ENCODE results near the gene FBXL13. TPM values are rescaled to one million over a fixed set of nuclear protein-coding genes. Genes with fewer than 3 reads are reported as not detected.
A peak's percentile ranks its signal among the peaks of the same experiment; 100 is the strongest.
"Not testable (repeated sequence)": the region's sequence is repeated elsewhere in the genome, so short reads cannot be mapped to it uniquely, and the experiment has no call there.

FBXL13 gene
- total and polyA plus RNA-seq, 2 donors from 2014 or later = 1.5 to 4.8 TPM

DNA sequence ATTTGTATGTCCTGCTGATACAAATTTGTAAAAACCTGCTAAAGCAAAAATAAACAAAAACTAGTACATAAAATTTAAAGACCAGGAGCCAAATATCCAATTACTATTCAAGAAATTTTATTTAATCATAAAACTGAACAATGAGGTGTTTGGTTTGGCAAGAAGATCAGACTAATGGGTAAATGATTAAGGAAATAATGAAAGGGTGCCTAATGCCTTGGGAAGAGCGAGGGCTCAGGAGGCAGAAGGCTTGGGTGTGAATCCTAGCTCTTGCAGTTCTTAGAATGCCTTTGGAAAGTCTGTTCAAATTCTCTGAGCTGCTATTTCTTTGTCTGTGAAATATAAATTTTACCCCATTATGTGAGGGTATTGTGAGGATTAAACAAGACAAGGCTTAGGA is 41.9 kb upstream of the FBXL13 start:
- TF ChIP-seq, protein P1, sequence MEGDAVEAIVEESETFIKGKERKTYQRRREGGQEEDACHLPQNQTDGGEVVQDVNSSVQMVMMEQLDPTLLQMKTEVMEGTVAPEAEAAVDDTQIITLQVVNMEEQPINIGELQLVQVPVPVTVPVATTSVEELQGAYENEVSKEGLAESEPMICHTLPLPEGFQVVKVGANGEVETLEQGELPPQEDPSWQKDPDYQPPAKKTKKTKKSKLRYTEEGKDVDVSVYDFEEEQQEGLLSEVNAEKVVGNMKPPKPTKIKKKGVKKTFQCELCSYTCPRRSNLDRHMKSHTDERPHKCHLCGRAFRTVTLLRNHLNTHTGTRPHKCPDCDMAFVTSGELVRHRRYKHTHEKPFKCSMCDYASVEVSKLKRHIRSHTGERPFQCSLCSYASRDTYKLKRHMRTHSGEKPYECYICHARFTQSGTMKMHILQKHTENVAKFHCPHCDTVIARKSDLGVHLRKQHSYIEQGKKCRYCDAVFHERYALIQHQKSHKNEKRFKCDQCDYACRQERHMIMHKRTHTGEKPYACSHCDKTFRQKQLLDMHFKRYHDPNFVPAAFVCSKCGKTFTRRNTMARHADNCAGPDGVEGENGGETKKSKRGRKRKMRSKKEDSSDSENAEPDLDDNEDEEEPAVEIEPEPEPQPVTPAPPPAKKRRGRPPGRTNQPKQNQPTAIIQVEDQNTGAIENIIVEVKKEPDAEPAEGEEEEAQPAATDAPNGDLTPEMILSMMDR (IDR thresholded peaks at IDR 0.05; ENCODE audit: borderline replicate concordance, extremely low read depth, insufficient read depth) = no peak
- no peaks in the 10 kb centered on the region for H3K9me3 ChIP-seq (ENCODE audit: control insufficient read depth in 2 of 3, insufficient read depth in 1 of 3, low read length in 3 of 3)
- peaks cover 9 to 27% (median 11%) of the 10 kb centered on the region in 3 donors for H3K36me3 ChIP-seq (ENCODE audit: control insufficient read depth in 2 of 3, insufficient read depth in 3 of 3, low read length in 3 of 3)
- H3K27me3 ChIP-seq (ENCODE audit: control insufficient read depth, insufficient read depth, low read length) = no peaks in the 10 kb centered on the region
- intact Hi-C loops (cut with DNase I) = no loop called here
- no peak overlapping the region for H3K27ac ChIP-seq (ENCODE audit: low read depth in 2 of 2, low read length in 2 of 2)
- no peaks in the 10 kb centered on the region for H3K4me1 ChIP-seq (ENCODE audit: control insufficient read depth in 2 of 3, insufficient read depth in 2 of 3, low read depth in 1 of 3, low read length in 3 of 3)
- FAIRE-seq (no peak), DNase-seq (no peak)
- H3K4me3 ChIP-seq (ENCODE audit: low read length in 3 of 3) = no peak overlapping the region
- no peak overlapping the region for H3K9ac ChIP-seq (ENCODE audit: low read length in 3 of 3)

DNA sequence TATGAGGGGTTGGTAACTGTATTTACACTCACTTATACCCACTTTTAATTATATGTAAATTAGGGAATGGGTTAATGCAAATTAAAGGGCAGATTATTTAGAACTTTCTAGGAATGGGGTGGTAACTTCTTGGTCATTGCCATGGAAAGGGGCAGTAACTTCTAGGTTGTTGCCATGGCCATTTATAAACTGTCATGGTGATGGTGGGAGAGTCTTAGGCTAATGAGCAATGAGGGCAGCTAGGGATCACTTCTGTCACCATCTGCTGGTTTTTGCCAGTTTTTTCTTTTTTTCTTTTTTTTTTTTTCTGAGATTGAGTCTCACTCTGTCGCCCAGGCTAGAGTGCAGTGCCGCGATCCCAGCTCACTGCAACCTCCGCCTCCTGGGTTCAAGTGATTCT is 41.2 kb upstream of the FBXL13 start:
- H3K4me1 ChIP-seq (ENCODE audit: control insufficient read depth in 2 of 3, insufficient read depth in 2 of 3, low read depth in 1 of 3, low read length in 3 of 3) = no peaks in the 10 kb centered on the region
- TF ChIP-seq, protein P1 (IDR thresholded peaks at IDR 0.05; ENCODE audit: borderline replicate concordance, extremely low read depth, insufficient read depth) = no peak
- no peaks in the 10 kb centered on the region for H3K9me3 ChIP-seq (ENCODE audit: control insufficient read depth in 2 of 3, insufficient read depth in 1 of 3, low read length in 3 of 3)
- no peak for DNase-seq
- H3K27ac ChIP-seq (ENCODE audit: low read depth in 2 of 2, low read length in 2 of 2) = no peak overlapping the region
- intact Hi-C loops (cut with DNase I) = no loop called here
- H3K27me3 ChIP-seq (ENCODE audit: control insufficient read depth, insufficient read depth, low read length) = no peaks in the 10 kb centered on the region
- no peak overlapping the region for H3K4me3 ChIP-seq (ENCODE audit: low read length in 3 of 3)
- no peak overlapping the region for H3K9ac ChIP-seq (ENCODE audit: low read length in 3 of 3)
- H3K36me3 ChIP-seq (ENCODE audit: control insufficient read depth in 2 of 3, insufficient read depth in 3 of 3, low read length in 3 of 3) = peaks cover 6 to 21% (median 8%) of the 10 kb centered on the region in 3 donors
- FAIRE-seq = no peak

DNA sequence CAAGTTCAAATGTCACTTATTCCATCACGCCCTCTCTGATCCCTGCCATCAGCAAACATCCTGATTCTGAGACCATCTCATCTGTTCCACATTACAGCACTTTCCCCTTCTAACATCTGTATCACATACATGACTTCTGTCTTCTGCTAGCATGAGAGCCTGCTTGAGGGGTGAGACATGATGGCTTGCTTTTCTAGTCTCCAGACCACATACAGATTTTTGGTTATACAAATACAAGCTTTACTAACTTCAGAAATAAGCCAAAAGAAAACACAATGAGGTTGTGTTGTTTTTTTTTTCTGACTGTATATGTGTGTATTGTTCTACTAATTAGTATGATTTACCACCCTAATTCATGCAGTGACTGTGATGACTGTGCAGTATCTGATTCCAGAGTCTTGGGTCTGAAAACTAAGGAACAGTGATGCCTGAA is 40.0 kb upstream of the FBXL13 start:
- Histone ChIP-seq H3K36me3 (ENCODE audit: control insufficient read depth in 2 of 3, insufficient read depth in 3 of 3, low read length in 3 of 3) (peaks cover 2 to 15% (median 5%) of the 10 kb centered on the region in 3 donors), H3K4me1 (ENCODE audit: control insufficient read depth in 2 of 3, insufficient read depth in 2 of 3, low read depth in 1 of 3, low read length in 3 of 3) (no peaks in the 10 kb centered on the region), H3K9me3 (ENCODE audit: control insufficient read depth in 2 of 3, insufficient read depth in 1 of 3, low read length in 3 of 3) (no peaks in the 10 kb centered on the region), H3K9ac (ENCODE audit: low read length in 3 of 3) (no peak overlapping the region), H3K27me3 (ENCODE audit: control insufficient read depth, insufficient read depth, low read length) (no peaks in the 10 kb centered on the region), H3K4me3 (ENCODE audit: low read length in 3 of 3) (no peak overlapping the region), H3K27ac (ENCODE audit: low read depth in 2 of 2, low read length in 2 of 2) (no peak overlapping the region)
- intact Hi-C loops (cut with DNase I) = no loop called here
- FAIRE-seq (no peak), DNase-seq (no peak)
- TF ChIP-seq, protein P1 (IDR thresholded peaks at IDR 0.05; ENCODE audit: borderline replicate concordance, extremely low read depth, insufficient read depth) = no peak

DNA sequence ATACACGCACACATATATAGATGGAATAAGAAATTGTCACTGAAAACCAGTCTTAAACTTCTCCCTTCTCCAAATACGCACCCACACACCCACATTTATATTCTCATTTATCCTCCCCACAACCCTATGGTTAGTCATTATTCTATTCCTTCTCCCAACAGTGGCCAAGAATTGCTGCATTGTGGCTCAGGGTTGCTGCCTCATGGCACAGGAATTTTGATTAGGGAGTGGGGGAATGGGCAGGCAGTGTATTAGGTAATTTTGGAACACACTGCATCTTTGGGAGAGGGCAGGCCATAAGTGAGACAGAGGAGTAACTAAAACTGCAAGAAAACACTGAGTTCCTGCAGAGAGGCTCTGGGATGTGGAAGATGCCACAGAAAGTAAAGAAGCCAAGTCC is 38.6 kb upstream of the FBXL13 start:
- H3K4me3 ChIP-seq (ENCODE audit: low read length in 3 of 3) = no peak overlapping the region
- no peak for FAIRE-seq
- no peak overlapping the region for H3K27ac ChIP-seq (ENCODE audit: low read depth in 2 of 2, low read length in 2 of 2)
- H3K9me3 ChIP-seq (ENCODE audit: control insufficient read depth in 2 of 3, insufficient read depth in 1 of 3, low read length in 3 of 3) = no peaks in the 10 kb centered on the region
- H3K27me3 ChIP-seq (ENCODE audit: control insufficient read depth, insufficient read depth, low read length) = no peaks in the 10 kb centered on the region
- no peak overlapping the region for H3K9ac ChIP-seq (ENCODE audit: low read length in 3 of 3)
- H3K4me1 ChIP-seq (ENCODE audit: control insufficient read depth in 2 of 3, insufficient read depth in 2 of 3, low read depth in 1 of 3, low read length in 3 of 3) = no peaks in the 10 kb centered on the region
- TF ChIP-seq, protein P1 (IDR thresholded peaks at IDR 0.05; ENCODE audit: borderline replicate concordance, extremely low read depth, insufficient read depth) = no peak
- no peak for DNase-seq
- H3K36me3 ChIP-seq (ENCODE audit: control insufficient read depth in 2 of 3, insufficient read depth in 3 of 3, low read length in 3 of 3) = peaks cover 0 to 13% (median 3%) of the 10 kb centered on the region in 3 donors
- intact Hi-C loops (cut with DNase I) = no loop called here

DNA sequence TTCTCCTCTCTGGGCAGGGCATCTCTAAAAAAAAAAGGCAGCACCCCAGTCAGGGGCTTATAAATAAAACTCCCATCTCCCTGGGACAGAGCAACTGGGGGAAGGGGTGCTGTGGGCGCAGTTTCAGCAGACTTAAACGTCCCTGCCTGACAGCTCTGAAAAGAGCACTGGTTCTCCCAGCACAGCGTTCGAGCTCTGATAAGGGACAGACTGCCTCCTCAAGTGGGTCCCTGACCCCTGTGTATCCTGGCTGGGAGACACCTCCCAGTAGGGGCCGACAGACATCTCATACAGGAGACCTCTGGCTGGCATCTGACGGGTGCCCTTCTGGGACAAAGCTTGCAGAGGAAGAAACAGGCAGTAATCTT is 32.1 kb upstream of the FBXL13 start:
- H3K27me3 ChIP-seq (ENCODE audit: control insufficient read depth, insufficient read depth, low read length); FAIRE-seq; H3K4me1 ChIP-seq (ENCODE audit: control insufficient read depth in 2 of 3, insufficient read depth in 2 of 3, low read depth in 1 of 3, low read length in 3 of 3); H3K9me3 ChIP-seq (ENCODE audit: control insufficient read depth in 2 of 3, insufficient read depth in 1 of 3, low read length in 3 of 3); intact Hi-C loops (cut with DNase I); H3K9ac ChIP-seq (ENCODE audit: low read length in 3 of 3); H3K4me3 ChIP-seq (ENCODE audit: low read length in 3 of 3); H3K27ac ChIP-seq (ENCODE audit: low read depth in 2 of 2, low read length in 2 of 2): not testable (repeated sequence)
- peaks cover 0 to 16% (median 2%) of the 10 kb centered on the region in 3 donors for H3K36me3 ChIP-seq (ENCODE audit: control insufficient read depth in 2 of 3, insufficient read depth in 3 of 3, low read length in 3 of 3)
- peak in 1 of 5 donors; percentile 41 for DNase-seq

Data from kidney (tissue), 14 donors.